Endothelial cell (in vitro differentiated cells): ENCODE measurements around the gene PCSK5. TPM values are rescaled to one million over a fixed set of nuclear protein-coding genes. Genes with fewer than 3 reads are reported as not detected.

ENCODE experiments used
- DNase-seq: peaks from one replicate; pipeline ENCODE4 v3.0.0; 2021; ENCODE audit warnings: low spot score
- H3K27ac Mint-ChIP-seq: one replicate; pipeline ENCODE4 v1.8.0; 2021; ENCODE audit warnings: mixed read lengths, inconsistent platforms; ENCODE audit not compliant: unreplicated experiment
- H3K27me3 Mint-ChIP-seq: one replicate; pipeline ENCODE4 v1.8.0; 2021; ENCODE audit warnings: mild to moderate bottlenecking, moderate library complexity, mixed read lengths, inconsistent platforms; ENCODE audit not compliant: unreplicated experiment
- H3K36me3 Mint-ChIP-seq: one replicate; pipeline ENCODE4 v1.8.0; 2021; ENCODE audit warnings: mild to moderate bottlenecking, low read depth, mixed read lengths, inconsistent platforms; ENCODE audit not compliant: unreplicated experiment
- H3K4me1 Mint-ChIP-seq: one replicate; pipeline ENCODE4 v1.8.0; 2021; ENCODE audit warnings: mild to moderate bottlenecking, mixed read lengths, inconsistent platforms; ENCODE audit not compliant: unreplicated experiment
- H3K4me3 Mint-ChIP-seq: one replicate; pipeline ENCODE4 v1.8.0; 2021; ENCODE audit warnings: mild to moderate bottlenecking, mixed read lengths, inconsistent platforms; ENCODE audit not compliant: unreplicated experiment
- H3K9me3 Mint-ChIP-seq: one replicate; pipeline ENCODE4 v1.8.0; 2021; ENCODE audit warnings: mixed read lengths, inconsistent platforms; ENCODE audit not compliant: unreplicated experiment
- total RNA-seq: library from RNA; stranded (reverse); fragmentation: NEBNext Ultra II Directional; extraction: Animal tissue kit (Norgen Biotek cat#: 25700); gene quantifications from one replicate; pipeline ENCODE4 v1.2.1, GENCODE V29; 2021; ENCODE audit not compliant: unreplicated experiment
- TF ChIP-seq, protein P1 (sequence below): fragments of 200-600 bp; sonication (generic); IDR thresholded peaks from one replicate; pipeline ENCODE4 v1.5.0; 2021; ENCODE audit warnings: antibody characterized with exemption; ENCODE audit not compliant: unreplicated experiment

PCSK5 gene
- total RNA-seq, 1 donor from 2014 or later, result 3.1 TPM

DNA sequence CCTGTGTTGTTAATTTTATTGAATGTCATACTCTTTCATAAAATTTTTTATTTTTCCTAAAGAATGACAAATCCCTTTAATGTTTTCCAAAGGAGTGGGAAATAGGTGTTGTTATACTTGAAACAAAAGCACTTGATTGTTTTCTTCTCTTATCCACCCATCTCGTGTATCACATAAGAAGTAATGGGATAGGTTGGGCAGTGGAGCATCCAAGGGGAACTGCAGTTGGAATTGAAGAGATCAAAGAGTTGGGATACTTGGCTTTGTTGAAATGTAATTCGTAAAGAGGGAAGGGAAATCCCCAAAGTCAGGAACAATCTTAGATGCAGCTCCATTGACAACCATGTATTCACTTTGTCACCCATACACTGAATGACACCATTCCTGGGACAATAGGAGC is 148.0 kb downstream of the PCSK5 start:
- no peaks in the 10 kb centered on the region for H3K27me3 Mint-ChIP-seq
- no peaks in the 10 kb centered on the region for H3K4me1 Mint-ChIP-seq
- TF ChIP-seq, protein P1, sequence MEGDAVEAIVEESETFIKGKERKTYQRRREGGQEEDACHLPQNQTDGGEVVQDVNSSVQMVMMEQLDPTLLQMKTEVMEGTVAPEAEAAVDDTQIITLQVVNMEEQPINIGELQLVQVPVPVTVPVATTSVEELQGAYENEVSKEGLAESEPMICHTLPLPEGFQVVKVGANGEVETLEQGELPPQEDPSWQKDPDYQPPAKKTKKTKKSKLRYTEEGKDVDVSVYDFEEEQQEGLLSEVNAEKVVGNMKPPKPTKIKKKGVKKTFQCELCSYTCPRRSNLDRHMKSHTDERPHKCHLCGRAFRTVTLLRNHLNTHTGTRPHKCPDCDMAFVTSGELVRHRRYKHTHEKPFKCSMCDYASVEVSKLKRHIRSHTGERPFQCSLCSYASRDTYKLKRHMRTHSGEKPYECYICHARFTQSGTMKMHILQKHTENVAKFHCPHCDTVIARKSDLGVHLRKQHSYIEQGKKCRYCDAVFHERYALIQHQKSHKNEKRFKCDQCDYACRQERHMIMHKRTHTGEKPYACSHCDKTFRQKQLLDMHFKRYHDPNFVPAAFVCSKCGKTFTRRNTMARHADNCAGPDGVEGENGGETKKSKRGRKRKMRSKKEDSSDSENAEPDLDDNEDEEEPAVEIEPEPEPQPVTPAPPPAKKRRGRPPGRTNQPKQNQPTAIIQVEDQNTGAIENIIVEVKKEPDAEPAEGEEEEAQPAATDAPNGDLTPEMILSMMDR, result no peak
- H3K27ac Mint-ChIP-seq, result no peak overlapping the region
- no peak overlapping the region for H3K4me3 Mint-ChIP-seq
- no peak for DNase-seq
- H3K36me3 Mint-ChIP-seq, result no peaks in the 10 kb centered on the region
- H3K9me3 Mint-ChIP-seq, result no peaks in the 10 kb centered on the region

DNA sequence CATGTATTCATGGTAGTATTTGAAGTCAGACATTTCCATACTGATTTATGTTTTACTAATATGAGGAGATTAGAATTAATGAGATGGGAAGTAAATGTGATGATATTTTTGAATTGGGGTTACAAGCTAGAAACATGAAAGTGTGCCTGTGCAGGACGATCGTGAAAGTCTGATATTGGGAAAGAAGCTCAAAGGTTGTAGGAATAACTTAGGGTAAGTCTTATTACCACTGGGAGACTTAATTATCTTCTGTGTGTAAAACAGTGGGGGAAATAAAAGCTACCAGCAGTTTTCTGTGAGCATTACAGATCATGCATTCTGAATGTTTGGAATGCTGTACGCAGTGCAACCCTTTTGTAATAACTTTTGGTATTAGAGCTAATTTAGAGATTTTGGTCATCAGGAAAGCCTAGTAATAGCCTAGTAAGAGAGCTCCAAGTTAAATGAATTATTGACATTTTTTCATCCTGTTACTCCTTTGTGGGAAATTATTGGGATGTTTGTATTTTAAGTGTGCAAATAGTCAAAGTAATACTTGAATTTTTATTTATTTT is 153.9 kb downstream of the PCSK5 start:
- TF ChIP-seq, protein P1, result no peak
- no peak overlapping the region for H3K27ac Mint-ChIP-seq
- no peak overlapping the region for H3K4me3 Mint-ChIP-seq
- H3K9me3 Mint-ChIP-seq, result no peaks in the 10 kb centered on the region
- H3K27me3 Mint-ChIP-seq, result no peaks in the 10 kb centered on the region
- DNase-seq, result no peak
- no peaks in the 10 kb centered on the region for H3K36me3 Mint-ChIP-seq
- no peaks in the 10 kb centered on the region for H3K4me1 Mint-ChIP-seq

DNA sequence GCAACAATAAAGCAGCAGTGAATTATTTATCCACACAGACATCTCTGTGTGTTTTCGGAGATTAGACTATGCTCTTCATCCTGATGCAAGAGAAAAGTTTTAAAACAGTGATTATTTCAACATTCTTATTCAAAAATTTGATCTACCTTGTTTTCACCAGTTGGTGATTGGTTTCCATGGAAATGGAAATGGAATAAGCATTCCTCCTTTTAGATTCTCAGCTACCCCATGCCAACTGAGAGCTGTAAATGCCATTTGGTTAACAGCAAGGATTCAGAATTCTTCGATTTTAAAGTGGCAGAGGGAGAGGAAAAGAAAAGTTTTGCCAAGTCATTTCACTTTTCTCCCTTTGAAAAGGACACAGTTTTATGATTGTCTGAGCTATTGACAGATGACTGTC is 154.7 kb downstream of the PCSK5 start:
- DNase-seq, result no peak
- TF ChIP-seq, protein P1, result no peak
- no peaks in the 10 kb centered on the region for H3K27me3 Mint-ChIP-seq
- no peak overlapping the region for H3K27ac Mint-ChIP-seq
- no peaks in the 10 kb centered on the region for H3K4me1 Mint-ChIP-seq
- H3K4me3 Mint-ChIP-seq, result no peak overlapping the region
- no peaks in the 10 kb centered on the region for H3K9me3 Mint-ChIP-seq
- no peaks in the 10 kb centered on the region for H3K36me3 Mint-ChIP-seq

DNA sequence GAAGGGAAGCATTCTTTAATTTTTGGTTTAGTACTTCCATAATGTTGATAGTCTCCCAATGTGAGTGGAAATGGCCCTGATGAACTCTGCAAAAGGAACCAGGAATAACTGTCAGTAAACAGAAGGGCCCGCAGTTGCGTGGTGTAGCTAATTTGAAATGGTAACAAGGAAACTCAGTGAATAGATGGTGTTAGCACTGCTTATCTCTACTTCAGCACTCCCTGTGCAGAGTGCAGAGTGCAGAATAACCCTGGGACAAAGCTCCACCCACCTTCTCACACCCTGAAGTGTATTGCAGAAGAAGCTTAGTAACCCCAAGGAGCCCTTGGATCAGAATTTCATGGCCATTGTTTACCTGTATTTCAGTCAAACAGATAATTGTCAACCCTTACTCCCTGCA is 158.9 kb downstream of the PCSK5 start:
- no peaks in the 10 kb centered on the region for H3K36me3 Mint-ChIP-seq
- TF ChIP-seq, protein P1, result no peak
- DNase-seq, result no peak
- H3K27ac Mint-ChIP-seq, result no peak overlapping the region
- H3K4me1 Mint-ChIP-seq, result no peaks in the 10 kb centered on the region
- H3K9me3 Mint-ChIP-seq, result no peaks in the 10 kb centered on the region
- no peak overlapping the region for H3K4me3 Mint-ChIP-seq
- no peaks in the 10 kb centered on the region for H3K27me3 Mint-ChIP-seq

DNA sequence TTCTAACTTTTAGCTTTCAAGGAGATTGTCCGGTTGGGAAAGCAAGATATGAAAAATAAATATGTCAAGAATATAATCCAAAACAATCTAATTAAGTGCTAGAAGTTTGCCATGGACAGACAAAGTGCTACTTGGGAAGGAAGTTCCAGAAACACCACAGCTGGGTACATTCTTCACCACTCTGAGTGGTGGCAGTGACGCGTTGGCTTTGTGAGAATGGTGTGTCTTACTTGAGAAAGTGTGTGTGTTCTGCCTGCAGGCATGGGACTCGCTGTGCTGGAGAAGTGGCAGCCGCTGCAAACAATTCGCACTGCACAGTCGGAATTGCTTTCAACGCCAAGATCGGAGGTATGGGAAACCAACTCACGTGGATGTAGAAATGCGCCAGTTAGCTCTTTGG is 177.2 kb downstream of the PCSK5 start:
- H3K4me1 Mint-ChIP-seq, result no peaks in the 10 kb centered on the region
- H3K4me3 Mint-ChIP-seq, result no peak overlapping the region
- H3K36me3 Mint-ChIP-seq, result no peaks in the 10 kb centered on the region
- H3K27ac Mint-ChIP-seq, result no peak overlapping the region
- H3K27me3 Mint-ChIP-seq, result no peaks in the 10 kb centered on the region
- no peak for DNase-seq
- no peaks in the 10 kb centered on the region for H3K9me3 Mint-ChIP-seq
- TF ChIP-seq, protein P1, result no peak
